RWPE1 (cell line): ENCODE measurements around the gene HEMK1.

ENCODE experiments used
- CTCF ChIA-PET: fragments of 350-600 bp; sonication (Branson Sonifier 250); formaldehyde crosslinking; extraction: SDS; loops from one replicate; lab custom pipeline; 2021; lab: Yijun Ruan, JAX
- POLR2A ChIA-PET: fragments of 400-600 bp; formaldehyde crosslinking; extraction: SDS; loops from one replicate; lab custom pipeline; 2020; ENCODE audit warnings: antibody characterized with exemption; ENCODE audit not compliant: low non-redundant PET; lab: Yijun Ruan, JAX
- DNase-seq: peaks from one replicate; pipeline ENCODE4 v3.0.0; 2012; ENCODE audit warnings: low spot score
- H3K27ac ChIP-seq: fragments of 450-650 bp; 2 replicates; pipeline ENCODE4 v1.5.1; 2017
- CTCF ChIP-seq: fragments of 450-650 bp; conservative IDR thresholded peaks from 2 replicates; pipeline ENCODE4 v1.5.1; 2017; ENCODE audit warnings: low read depth, mild to moderate bottlenecking

The HEMK1 gene

GRCh38 chr3:50617096-50617791, 47.9 kb downstream of the HEMK1 start, which contains the start of gene MAPKAPK3:
MAPKAPK3 (plus strand) TSS chr3:50617151; CDS start chr3:50617566, 415 bp downstream.
- ChIA-PET POLR2A (no interaction called here), CTCF (interaction anchor here (0.5 to 2.0 kb wide), 6 partner anchors 15 to 897 kb away, joined by 3 to 16 read pairs (median 3); no protein-coding TSS in a partner anchor)
- H3K27ac ChIP-seq: peak within 1 kb of the TSS; percentile 84
- no peak for TF ChIP-seq CTCF
- DNase-seq: no peak

GRCh38 chr3:50617911-50618481, 48.7 kb downstream of the HEMK1 start:
- POLR2A ChIA-PET: no interaction called here
- H3K27ac ChIP-seq: peak overlapping the region; percentile 84
- DNase-seq: no peak
- TF ChIP-seq CTCF: no peak
- CTCF ChIA-PET: interaction anchor here (0.5 to 2.1 kb wide), 3 partner anchors 35 to 898 kb away, joined by 3 to 6 read pairs (median 3); no protein-coding TSS in a partner anchor

- TF ChIP-seq CTCF: no peak
- DNase-seq: no peak
- peak overlapping the region; percentile 25 for H3K27ac ChIP-seq
- ChIA-PET CTCF (no interaction called here), POLR2A (no interaction called here)
These were observed 51.1 kb downstream of the HEMK1 start for GRCh38 chr3:50620420-50620819.

- no peak for TF ChIP-seq CTCF
- peak overlapping the region; percentile 25 for H3K27ac ChIP-seq
- ChIA-PET POLR2A (no interaction called here), CTCF (no interaction called here)
- DNase-seq: no peak
These were observed 51.5 kb downstream of the HEMK1 start for GRCh38 chr3:50620820-50621219.

GRCh38 chr3:50622881-50623280, 53.6 kb downstream of the HEMK1 start:
- no peak for TF ChIP-seq CTCF
- DNase-seq: no peak
- ChIA-PET POLR2A (no interaction called here), CTCF (no interaction called here)
- H3K27ac ChIP-seq: peak overlapping the region; percentile 81

GRCh38 chr3:50623840-50624474, 54.6 kb downstream of the HEMK1 start:
- ChIA-PET CTCF (interaction anchor here (0.9 kb wide), 1 partner anchor 9 kb away, joined by 4 read pairs; no protein-coding TSS in a partner anchor), POLR2A (no interaction called here)
- TF ChIP-seq CTCF: no peak
- peak overlapping the region; percentile 81 for H3K27ac ChIP-seq
- DNase-seq: no peak
